ENCODE measurements around the gene MRPL32.

DNA sequence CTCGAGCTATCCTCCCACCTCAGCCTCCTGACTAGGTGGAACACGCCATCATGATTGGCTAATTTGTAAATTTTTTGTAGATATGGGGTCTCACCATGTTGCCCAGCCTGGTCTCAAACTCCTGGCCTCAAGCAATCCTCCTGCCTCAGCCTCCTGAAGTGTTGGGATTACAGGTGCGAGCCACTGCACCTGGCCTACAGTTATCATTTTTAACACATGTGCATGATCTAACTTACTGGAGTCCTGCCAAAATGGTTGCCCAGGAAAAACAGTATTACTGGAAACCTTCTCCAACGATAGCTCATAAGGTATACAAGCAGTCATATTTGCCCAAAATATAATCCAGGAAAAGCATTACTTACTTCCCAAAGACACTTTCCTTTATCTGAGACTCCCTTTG lies 20.2 kb downstream of the MRPL32 start:
- TF ChIP-seq ZNF367 (CRISPR knock-in tag; IDR thresholded peaks at IDR 0.05; ENCODE audit: borderline replicate concordance) (no peak), ZSCAN22 (CRISPR knock-in tag; IDR thresholded peaks at IDR 0.05) (no peak), ZBTB7B (CRISPR knock-in tag; IDR thresholded peaks at IDR 0.05) (no peak), PHF8 (CRISPR knock-in tag; IDR thresholded peaks at IDR 0.05) (no peak), EP300 (IDR thresholded peaks at IDR 0.05; ENCODE audit: low read depth in 2 of 2, low read length in 2 of 2) (no peak), EP300 (CRISPR knock-in tag; IDR thresholded peaks at IDR 0.05; ENCODE audit: borderline replicate concordance) (no peak), SUZ12 (IDR thresholded peaks at IDR 0.05; ENCODE audit: low read depth, low read length) (no peak), MAZ (IDR thresholded peaks at IDR 0.05; ENCODE audit: borderline replicate concordance, low read depth, low read length) (no peak), MAZ (CRISPR knock-in tag; IDR thresholded peaks at IDR 0.05; ENCODE audit: low read depth) (no peak), MYC (CRISPR knock-in tag; IDR thresholded peaks at IDR 0.05; ENCODE audit: borderline replicate concordance) (no peak), POLR2A (IDR thresholded peaks at IDR 0.05; ENCODE audit: insufficient read depth in 1 of 2, low read depth in 2 of 2, low read length in 2 of 2) (no peak)
- TF ChIP-seq, protein P1, sequence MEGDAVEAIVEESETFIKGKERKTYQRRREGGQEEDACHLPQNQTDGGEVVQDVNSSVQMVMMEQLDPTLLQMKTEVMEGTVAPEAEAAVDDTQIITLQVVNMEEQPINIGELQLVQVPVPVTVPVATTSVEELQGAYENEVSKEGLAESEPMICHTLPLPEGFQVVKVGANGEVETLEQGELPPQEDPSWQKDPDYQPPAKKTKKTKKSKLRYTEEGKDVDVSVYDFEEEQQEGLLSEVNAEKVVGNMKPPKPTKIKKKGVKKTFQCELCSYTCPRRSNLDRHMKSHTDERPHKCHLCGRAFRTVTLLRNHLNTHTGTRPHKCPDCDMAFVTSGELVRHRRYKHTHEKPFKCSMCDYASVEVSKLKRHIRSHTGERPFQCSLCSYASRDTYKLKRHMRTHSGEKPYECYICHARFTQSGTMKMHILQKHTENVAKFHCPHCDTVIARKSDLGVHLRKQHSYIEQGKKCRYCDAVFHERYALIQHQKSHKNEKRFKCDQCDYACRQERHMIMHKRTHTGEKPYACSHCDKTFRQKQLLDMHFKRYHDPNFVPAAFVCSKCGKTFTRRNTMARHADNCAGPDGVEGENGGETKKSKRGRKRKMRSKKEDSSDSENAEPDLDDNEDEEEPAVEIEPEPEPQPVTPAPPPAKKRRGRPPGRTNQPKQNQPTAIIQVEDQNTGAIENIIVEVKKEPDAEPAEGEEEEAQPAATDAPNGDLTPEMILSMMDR (CRISPR knock-in tag; IDR thresholded peaks at IDR 0.05), result no peak
- TF ChIP-seq, protein P2, sequence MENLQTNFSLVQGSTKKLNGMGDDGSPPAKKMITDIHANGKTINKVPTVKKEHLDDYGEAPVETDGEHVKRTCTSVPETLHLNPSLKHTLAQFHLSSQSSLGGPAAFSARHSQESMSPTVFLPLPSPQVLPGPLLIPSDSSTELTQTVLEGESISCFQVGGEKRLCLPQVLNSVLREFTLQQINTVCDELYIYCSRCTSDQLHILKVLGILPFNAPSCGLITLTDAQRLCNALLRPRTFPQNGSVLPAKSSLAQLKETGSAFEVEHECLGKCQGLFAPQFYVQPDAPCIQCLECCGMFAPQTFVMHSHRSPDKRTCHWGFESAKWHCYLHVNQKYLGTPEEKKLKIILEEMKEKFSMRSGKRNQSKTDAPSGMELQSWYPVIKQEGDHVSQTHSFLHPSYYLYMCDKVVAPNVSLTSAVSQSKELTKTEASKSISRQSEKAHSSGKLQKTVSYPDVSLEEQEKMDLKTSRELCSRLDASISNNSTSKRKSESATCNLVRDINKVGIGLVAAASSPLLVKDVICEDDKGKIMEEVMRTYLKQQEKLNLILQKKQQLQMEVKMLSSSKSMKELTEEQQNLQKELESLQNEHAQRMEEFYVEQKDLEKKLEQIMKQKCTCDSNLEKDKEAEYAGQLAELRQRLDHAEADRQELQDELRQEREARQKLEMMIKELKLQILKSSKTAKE (CRISPR knock-in tag; IDR thresholded peaks at IDR 0.05; ENCODE audit: borderline replicate concordance), result no peak
- TF ChIP-seq, protein P3, sequence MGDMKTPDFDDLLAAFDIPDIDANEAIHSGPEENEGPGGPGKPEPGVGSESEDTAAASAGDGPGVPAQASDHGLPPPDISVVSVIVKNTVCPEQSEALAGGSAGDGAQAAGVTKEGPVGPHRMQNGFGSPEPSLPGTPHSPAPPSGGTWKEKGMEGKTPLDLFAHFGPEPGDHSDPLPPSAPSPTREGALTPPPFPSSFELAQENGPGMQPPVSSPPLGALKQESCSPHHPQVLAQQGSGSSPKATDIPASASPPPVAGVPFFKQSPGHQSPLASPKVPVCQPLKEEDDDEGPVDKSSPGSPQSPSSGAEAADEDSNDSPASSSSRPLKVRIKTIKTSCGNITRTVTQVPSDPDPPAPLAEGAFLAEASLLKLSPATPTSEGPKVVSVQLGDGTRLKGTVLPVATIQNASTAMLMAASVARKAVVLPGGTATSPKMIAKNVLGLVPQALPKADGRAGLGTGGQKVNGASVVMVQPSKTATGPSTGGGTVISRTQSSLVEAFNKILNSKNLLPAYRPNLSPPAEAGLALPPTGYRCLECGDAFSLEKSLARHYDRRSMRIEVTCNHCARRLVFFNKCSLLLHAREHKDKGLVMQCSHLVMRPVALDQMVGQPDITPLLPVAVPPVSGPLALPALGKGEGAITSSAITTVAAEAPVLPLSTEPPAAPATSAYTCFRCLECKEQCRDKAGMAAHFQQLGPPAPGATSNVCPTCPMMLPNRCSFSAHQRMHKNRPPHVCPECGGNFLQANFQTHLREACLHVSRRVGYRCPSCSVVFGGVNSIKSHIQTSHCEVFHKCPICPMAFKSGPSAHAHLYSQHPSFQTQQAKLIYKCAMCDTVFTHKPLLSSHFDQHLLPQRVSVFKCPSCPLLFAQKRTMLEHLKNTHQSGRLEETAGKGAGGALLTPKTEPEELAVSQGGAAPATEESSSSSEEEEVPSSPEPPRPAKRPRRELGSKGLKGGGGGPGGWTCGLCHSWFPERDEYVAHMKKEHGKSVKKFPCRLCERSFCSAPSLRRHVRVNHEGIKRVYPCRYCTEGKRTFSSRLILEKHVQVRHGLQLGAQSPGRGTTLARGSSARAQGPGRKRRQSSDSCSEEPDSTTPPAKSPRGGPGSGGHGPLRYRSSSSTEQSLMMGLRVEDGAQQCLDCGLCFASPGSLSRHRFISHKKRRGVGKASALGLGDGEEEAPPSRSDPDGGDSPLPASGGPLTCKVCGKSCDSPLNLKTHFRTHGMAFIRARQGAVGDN (CRISPR knock-in tag; IDR thresholded peaks at IDR 0.05), result no peak
- TF ChIP-seq, protein P4, sequence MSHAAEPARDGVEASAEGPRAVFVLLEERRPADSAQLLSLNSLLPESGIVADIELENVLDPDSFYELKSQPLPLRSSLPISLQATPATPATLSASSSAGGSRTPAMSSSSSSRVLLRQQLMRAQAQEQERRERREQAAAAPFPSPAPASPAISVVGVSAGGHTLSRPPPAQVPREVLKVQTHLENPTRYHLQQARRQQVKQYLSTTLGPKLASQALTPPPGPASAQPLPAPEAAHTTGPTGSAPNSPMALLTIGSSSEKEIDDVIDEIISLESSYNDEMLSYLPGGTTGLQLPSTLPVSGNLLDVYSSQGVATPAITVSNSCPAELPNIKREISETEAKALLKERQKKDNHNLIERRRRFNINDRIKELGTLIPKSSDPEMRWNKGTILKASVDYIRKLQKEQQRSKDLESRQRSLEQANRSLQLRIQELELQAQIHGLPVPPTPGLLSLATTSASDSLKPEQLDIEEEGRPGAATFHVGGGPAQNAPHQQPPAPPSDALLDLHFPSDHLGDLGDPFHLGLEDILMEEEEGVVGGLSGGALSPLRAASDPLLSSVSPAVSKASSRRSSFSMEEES (CRISPR knock-in tag; IDR thresholded peaks at IDR 0.05), result no peak
